SK-N-SH treated with all-trans-retinoic acid at 6 μM for 48 hours (cell line): Measurements from ENCODE around the gene AADAT.

ENCODE experiments used
- ARNTL ChIP-seq: fragments of 450-650 bp; formaldehyde crosslinking; IDR thresholded peaks from 2 replicates; pipeline ENCODE4 v1.5.0; 2020; ENCODE audit warnings: low read depth, mild to moderate bottlenecking, moderate library complexity, borderline replicate concordance
- BACH2 ChIP-seq: fragments of 250-450 bp; sonication (Bioruptor Pico); IDR thresholded peaks from 2 replicates; pipeline ENCODE4 v1.9.0; 2021; ENCODE audit warnings: mild to moderate bottlenecking, borderline replicate concordance
- ESRRG ChIP-seq: fragments of 250-450 bp; sonication (Bioruptor Pico); IDR thresholded peaks from 2 replicates; pipeline ENCODE4 v1.6.1; 2021; ENCODE audit warnings: mild to moderate bottlenecking
- GLIS3 ChIP-seq: fragments of 250-450 bp; sonication (Bioruptor Pico); IDR thresholded peaks from 2 replicates; pipeline ENCODE4 v1.5.0; 2020; ENCODE audit warnings: mild to moderate bottlenecking, moderate library complexity
- POU6F1 ChIP-seq: fragments of 250-450 bp; sonication (Bioruptor Pico); IDR thresholded peaks from 2 replicates; pipeline ENCODE4 v1.8.0; 2021; ENCODE audit warnings: low read depth, mild to moderate bottlenecking, moderate library complexity, borderline replicate concordance
- PPARA ChIP-seq: fragments of 250-450 bp; sonication (Bioruptor Pico); IDR thresholded peaks from 2 replicates; pipeline ENCODE4 v1.5.0; 2020; ENCODE audit warnings: mild to moderate bottlenecking, borderline replicate concordance
- RARB ChIP-seq: fragments of 250-450 bp; sonication (Bioruptor Pico); IDR thresholded peaks from 2 replicates; pipeline ENCODE4 v1.8.0; 2021; ENCODE audit warnings: mild to moderate bottlenecking, moderate library complexity
- TOX ChIP-seq: fragments of 250-450 bp; sonication (Bioruptor Pico); IDR thresholded peaks from 2 replicates; pipeline ENCODE4 v1.8.0; 2021; ENCODE audit warnings: mild to moderate bottlenecking, moderate library complexity, borderline replicate concordance
- ZFP3 ChIP-seq: fragments of 250-450 bp; sonication (Bioruptor Pico); IDR thresholded peaks from 2 replicates; pipeline ENCODE4 v1.5.0; 2020; ENCODE audit warnings: mild to moderate bottlenecking, moderate library complexity
- ZFP30 ChIP-seq: fragments of 450-650 bp; formaldehyde crosslinking; IDR thresholded peaks from 2 replicates; pipeline ENCODE4 v1.5.0; 2022; ENCODE audit warnings: mild to moderate bottlenecking, moderate library complexity
- ZNF565 ChIP-seq: fragments of 450-650 bp; formaldehyde crosslinking; conservative IDR thresholded peaks from 2 replicates; pipeline ENCODE4 v1.5.0; 2020; ENCODE audit warnings: low read depth, mild to moderate bottlenecking, moderate library complexity
- ZNF8 ChIP-seq: fragments of 450-650 bp; formaldehyde crosslinking; IDR thresholded peaks from 2 replicates; pipeline ENCODE4 v1.5.0; 2020; ENCODE audit warnings: mild to moderate bottlenecking, moderate library complexity
- TF ChIP-seq, protein P1 (sequence below): fragments of 250-450 bp; sonication (Bioruptor Pico); IDR thresholded peaks from 2 replicates; pipeline ENCODE4 v1.8.0; 2020; ENCODE audit warnings: mild to moderate bottlenecking, moderate library complexity, borderline replicate concordance
- TF ChIP-seq, protein P2 (sequence below): fragments of 250-450 bp; sonication (Bioruptor Pico); IDR thresholded peaks from 2 replicates; pipeline ENCODE4 v1.5.1; 2020; ENCODE audit warnings: low read depth, mild to moderate bottlenecking, moderate library complexity

DNA sequence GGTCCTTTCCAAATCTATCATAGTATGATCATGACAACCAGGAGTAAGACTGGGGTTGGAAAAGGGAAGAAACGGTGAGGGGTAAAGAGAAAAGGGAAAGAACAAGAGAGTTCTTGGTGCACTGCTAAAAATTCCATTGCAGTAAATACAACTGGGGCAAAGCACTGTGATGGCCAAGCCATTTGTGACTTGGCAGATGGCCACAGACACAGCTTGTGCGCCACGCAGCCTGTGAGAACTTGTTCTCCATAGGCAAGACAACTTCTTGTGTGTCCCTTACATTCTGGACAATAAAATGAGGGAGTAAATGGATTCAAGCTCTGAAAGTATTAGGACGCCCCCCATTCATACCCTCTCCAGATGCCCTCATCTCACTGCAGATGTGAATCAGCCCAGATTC, 74.5 kb downstream of the AADAT start:
- no peak for TF ChIP-seq ESRRG (CRISPR knock-in tag)
- TF ChIP-seq, protein P1, sequence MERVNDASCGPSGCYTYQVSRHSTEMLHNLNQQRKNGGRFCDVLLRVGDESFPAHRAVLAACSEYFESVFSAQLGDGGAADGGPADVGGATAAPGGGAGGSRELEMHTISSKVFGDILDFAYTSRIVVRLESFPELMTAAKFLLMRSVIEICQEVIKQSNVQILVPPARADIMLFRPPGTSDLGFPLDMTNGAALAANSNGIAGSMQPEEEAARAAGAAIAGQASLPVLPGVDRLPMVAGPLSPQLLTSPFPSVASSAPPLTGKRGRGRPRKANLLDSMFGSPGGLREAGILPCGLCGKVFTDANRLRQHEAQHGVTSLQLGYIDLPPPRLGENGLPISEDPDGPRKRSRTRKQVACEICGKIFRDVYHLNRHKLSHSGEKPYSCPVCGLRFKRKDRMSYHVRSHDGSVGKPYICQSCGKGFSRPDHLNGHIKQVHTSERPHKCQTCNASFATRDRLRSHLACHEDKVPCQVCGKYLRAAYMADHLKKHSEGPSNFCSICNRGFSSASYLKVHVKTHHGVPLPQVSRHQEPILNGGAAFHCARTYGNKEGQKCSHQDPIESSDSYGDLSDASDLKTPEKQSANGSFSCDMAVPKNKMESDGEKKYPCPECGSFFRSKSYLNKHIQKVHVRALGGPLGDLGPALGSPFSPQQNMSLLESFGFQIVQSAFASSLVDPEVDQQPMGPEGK (CRISPR knock-in tag): no peak
- TF ChIP-seq ARNTL (CRISPR knock-in tag): no peak
- no peak for TF ChIP-seq ZNF565 (CRISPR knock-in tag)
- TF ChIP-seq ZFP3: no peak
- no peak for TF ChIP-seq TOX
- no peak for TF ChIP-seq POU6F1 (CRISPR knock-in tag)
- no peak for TF ChIP-seq PPARA (CRISPR knock-in tag)
- no peak for TF ChIP-seq ZNF8 (CRISPR knock-in tag)
- no peak for TF ChIP-seq RARB (CRISPR knock-in tag)
- TF ChIP-seq, protein P2, sequence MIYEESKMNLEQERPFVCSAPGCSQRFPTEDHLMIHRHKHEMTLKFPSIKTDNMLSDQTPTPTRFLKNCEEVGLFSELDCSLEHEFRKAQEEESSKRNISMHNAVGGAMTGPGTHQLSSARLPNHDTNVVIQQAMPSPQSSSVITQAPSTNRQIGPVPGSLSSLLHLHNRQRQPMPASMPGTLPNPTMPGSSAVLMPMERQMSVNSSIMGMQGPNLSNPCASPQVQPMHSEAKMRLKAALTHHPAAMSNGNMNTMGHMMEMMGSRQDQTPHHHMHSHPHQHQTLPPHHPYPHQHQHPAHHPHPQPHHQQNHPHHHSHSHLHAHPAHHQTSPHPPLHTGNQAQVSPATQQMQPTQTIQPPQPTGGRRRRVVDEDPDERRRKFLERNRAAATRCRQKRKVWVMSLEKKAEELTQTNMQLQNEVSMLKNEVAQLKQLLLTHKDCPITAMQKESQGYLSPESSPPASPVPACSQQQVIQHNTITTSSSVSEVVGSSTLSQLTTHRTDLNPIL (CRISPR knock-in tag): no peak
- TF ChIP-seq ZFP30 (CRISPR knock-in tag): no peak
- TF ChIP-seq BACH2: no peak
- TF ChIP-seq GLIS3 (CRISPR knock-in tag): no peak
